Measurements from ENCODE around the gene NCK2. TPM values are rescaled to one million over a fixed set of nuclear protein-coding genes. Genes with fewer than 3 reads are reported as not detected.

NCK2 gene
- total and polyA plus RNA-seq, 9 of the 15 experiments (the other 6 are each of a cell fraction or from before 2014, with no cell fraction given): 0.90 to 27.9 (median 15.9) TPM

DNA sequence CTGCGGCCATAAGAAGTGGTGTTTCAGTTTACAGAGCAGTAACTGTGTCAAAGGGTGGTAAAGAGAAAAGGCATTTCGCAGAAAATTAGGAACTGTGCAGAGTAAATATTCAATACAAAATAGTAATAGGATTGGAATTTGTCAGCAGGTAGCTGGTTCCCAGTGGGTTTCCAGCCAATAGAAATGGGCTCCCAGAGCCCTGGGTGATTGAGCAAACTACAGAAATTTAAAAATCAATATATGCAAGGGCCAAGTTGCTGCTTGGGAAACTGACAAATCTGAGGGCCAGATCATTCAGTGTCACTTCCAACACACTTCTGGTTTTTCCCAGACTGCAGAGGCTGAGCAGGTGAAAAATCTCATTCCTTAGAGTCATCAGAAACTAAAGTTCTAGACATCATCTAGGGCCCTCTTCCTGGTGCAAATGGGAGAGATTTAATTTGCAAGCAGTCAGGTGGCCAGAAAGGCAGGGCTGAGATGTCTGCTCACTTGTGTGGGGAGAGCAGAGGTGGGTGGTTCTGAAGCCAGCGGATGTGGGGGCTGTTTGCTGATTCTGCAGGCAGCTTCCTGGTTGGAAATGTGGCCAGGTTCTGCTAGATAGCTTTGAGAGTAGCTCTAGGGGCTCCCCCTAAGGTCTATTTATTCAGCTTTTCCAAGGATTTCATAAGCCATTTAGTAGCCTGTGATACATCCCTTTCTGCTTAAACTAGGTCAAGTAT, 182.4 kb downstream of the NCK2 start:
- ATAC-seq: no peak
- no peak overlapping the region for H3K27ac ChIP-seq (ENCODE audit: extremely low read depth, low read depth, low read length)
- no peak for FAIRE-seq
- no peak overlapping the region for H3K9ac ChIP-seq (ENCODE audit: insufficient read depth in 1 of 2, low read depth in 2 of 2, low read length in 2 of 2)
- no peaks in the 10 kb centered on the region for H4K20me1 ChIP-seq (replicated peaks; ENCODE audit: control insufficient read depth, insufficient read depth, low read length)
- H3K79me2 ChIP-seq (ENCODE audit: control insufficient read depth, insufficient read depth, low read length): no peaks in the 10 kb centered on the region
- no peaks in the 10 kb centered on the region for H3K9me1 ChIP-seq (ENCODE audit: control insufficient read depth, insufficient read depth, low read length)
- in situ Hi-C loops (cut with MboI): no loop called here
- 0% methylated on average over 3 of the region's 3 CpGs for WGBS (ENCODE audit: insufficient coverage, low coverage, missing lambda C conversion rate)
- intact Hi-C loops (cut with micrococcal nuclease): loop anchor here (10.0 kb wide), 1 partner anchor 158 kb away; no protein-coding TSS in a partner anchor
- no peak overlapping the region for H2AFZ ChIP-seq (ENCODE audit: low read depth, low read length)
- ChIA-PET CTCF (ENCODE audit: low intra/inter-chr PET ratio) (no interaction called here), POLR2A (no interaction called here)
- peaks cover 4 to 34% of the 10 kb centered on the region in 2 experiments; a peak in 3 of 5 replicates for H3K27me3 ChIP-seq (ENCODE audit: control insufficient read depth in 2 of 2, insufficient read depth in 2 of 2, low read length in 2 of 2)
- no peaks in the 10 kb centered on the region for H3K36me3 ChIP-seq (ENCODE audit: control insufficient read depth, insufficient read depth, low read length)
- no peak for TF ChIP-seq HMG20B (CRISPR knock-in tag; IDR thresholded peaks at IDR 0.05)
- no peak for TF ChIP-seq THRAP3 (IDR thresholded peaks at IDR 0.05; ENCODE audit: borderline replicate concordance)
- no peak for TF ChIP-seq JUNB (CRISPR knock-in tag; conservative IDR thresholded peaks at IDR 0.05)
- no peak for TF ChIP-seq SIX5 (IDR thresholded peaks at IDR 0.05; ENCODE audit: borderline replicate concordance in 1 of 2, insufficient read depth in 1 of 2, low read depth in 1 of 2, low read length in 2 of 2)
- TF ChIP-seq ZSCAN29 (IDR thresholded peaks at IDR 0.05): no peak
- no peak for DNase-seq (ENCODE audit: extremely low read depth in 1 of 4, low spot score in 3 of 4)
- no peaks in the 10 kb centered on the region for H3K4me1 ChIP-seq (replicated peaks in 1 of 2; ENCODE audit: control insufficient read depth in 2 of 2, insufficient read depth in 2 of 2, low read length in 2 of 2)
- no peaks in the 10 kb centered on the region for H3K9me3 ChIP-seq (replicated peaks; ENCODE audit: control insufficient read depth, insufficient read depth, low read depth, low read length)
- H3K4me3 ChIP-seq: no peak overlapping the region
- no TSS peak for BruUV-seq (replicated peaks)
- no peak overlapping the region for H3K4me2 ChIP-seq (ENCODE audit: insufficient read depth, low read length)

DNA sequence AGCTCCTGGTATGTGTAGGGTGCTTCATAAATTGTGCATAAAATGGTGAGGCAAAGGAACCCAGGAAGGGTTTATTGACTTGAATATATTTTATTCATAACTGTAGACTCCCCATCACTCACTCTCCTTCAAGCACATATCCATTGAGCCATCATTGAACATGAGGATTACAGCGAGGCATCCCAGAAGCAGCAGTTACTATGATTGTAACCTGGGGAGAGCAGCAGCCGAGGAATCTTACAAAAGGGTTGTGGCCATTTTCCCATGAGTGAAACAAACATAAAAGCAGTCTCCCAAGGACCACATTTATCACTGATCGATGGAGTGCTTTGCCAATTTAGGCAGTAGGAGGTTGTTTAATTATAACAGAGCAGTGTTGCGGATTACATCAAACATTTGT, 183.4 kb downstream of the NCK2 start:
- no peaks in the 10 kb centered on the region for H4K20me1 ChIP-seq (replicated peaks; ENCODE audit: control insufficient read depth, insufficient read depth, low read length)
- BruUV-seq (replicated peaks): no TSS peak
- ChIA-PET CTCF (ENCODE audit: low intra/inter-chr PET ratio) (no interaction called here), POLR2A (no interaction called here)
- ATAC-seq (no peak), DNase-seq (ENCODE audit: extremely low read depth in 1 of 4, low spot score in 3 of 4) (no peak), FAIRE-seq (no peak)
- H3K4me1 ChIP-seq (replicated peaks in 1 of 2; ENCODE audit: control insufficient read depth in 2 of 2, insufficient read depth in 2 of 2, low read length in 2 of 2): no peaks in the 10 kb centered on the region
- H3K9ac ChIP-seq (ENCODE audit: insufficient read depth in 1 of 2, low read depth in 2 of 2, low read length in 2 of 2): no peak overlapping the region
- no peak overlapping the region for H2AFZ ChIP-seq (ENCODE audit: low read depth, low read length)
- in situ Hi-C loops (cut with MboI) (no loop called here), intact Hi-C loops (cut with micrococcal nuclease) (loop anchor here (10.0 kb wide), 1 partner anchor 157 kb away; no protein-coding TSS in a partner anchor)
- no peak overlapping the region for H3K4me3 ChIP-seq
- no peak for TF ChIP-seq HNRNPUL1 (IDR thresholded peaks at IDR 0.05; ENCODE audit: low read length)
- WGBS (ENCODE audit: insufficient coverage, low coverage, missing lambda C conversion rate): 3% methylated on average over 4 of the region's 4 CpGs
- H3K27me3 ChIP-seq (ENCODE audit: control insufficient read depth in 2 of 2, insufficient read depth in 2 of 2, low read length in 2 of 2): peaks cover 4 to 34% of the 10 kb centered on the region in 2 experiments; a peak in 3 of 5 replicates
- H3K9me1 ChIP-seq (ENCODE audit: control insufficient read depth, insufficient read depth, low read length): no peaks in the 10 kb centered on the region
- no peaks in the 10 kb centered on the region for H3K9me3 ChIP-seq (replicated peaks; ENCODE audit: control insufficient read depth, insufficient read depth, low read depth, low read length)
- H3K4me2 ChIP-seq (ENCODE audit: insufficient read depth, low read length): no peak overlapping the region
- H3K36me3 ChIP-seq (ENCODE audit: control insufficient read depth, insufficient read depth, low read length): no peaks in the 10 kb centered on the region
- no peak overlapping the region for H3K27ac ChIP-seq (ENCODE audit: extremely low read depth, low read depth, low read length)
- no peaks in the 10 kb centered on the region for H3K79me2 ChIP-seq (ENCODE audit: control insufficient read depth, insufficient read depth, low read length)

All from K562 (cell line).